Measurements from ENCODE around the gene ASTL. TPM values are rescaled to one million over a fixed set of nuclear protein-coding genes. Genes with fewer than 3 reads are reported as not detected.

Gene ASTL
- total RNA-seq, 1 experiment from 2014 or later, result 0.79 TPM

DNA sequence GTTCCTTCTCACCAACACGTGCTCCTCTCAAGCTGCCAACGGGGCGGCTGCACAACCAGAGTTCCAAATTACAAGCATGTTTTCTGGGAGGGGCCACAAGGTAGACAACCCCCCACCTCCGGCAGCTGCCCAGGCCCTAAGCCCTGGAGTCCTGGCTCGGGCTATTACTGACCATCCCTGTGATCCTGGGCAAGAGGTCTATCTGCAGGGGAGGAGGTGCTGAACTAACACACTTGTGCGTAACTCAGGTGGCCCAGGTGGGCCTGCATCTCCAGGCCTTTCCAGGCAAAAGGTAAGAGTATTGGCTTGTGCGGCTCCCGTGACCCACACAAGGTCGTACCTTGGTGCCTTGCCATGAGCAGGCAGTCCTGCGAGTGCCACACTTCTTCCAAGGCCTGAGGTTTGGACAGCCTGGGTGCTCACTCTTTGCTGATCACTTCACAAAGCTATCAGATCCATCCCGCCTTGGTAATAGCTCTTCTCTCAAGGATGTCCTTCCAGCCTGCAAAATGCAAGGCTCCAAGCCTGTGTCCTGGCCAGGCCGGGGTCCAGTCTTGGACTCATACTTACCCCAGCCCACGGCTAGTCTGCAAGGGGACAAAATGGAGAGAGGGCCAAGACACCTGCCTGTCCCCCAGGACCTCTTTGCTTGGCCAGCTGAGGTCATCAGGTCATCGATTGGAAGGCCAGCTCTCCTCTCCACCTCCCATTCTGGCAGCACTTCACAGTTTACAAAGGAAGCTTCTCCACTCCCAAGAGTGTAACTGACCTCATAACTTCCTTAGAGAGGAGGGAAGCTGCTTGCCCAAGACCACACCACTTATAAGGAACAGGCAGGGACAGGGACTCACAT lies 55.9 kb downstream of the ASTL start:
- TF ChIP-seq ZNF423 (CRISPR knock-in tag; IDR thresholded peaks at IDR 0.05), result no peak
- Mint-ChIP-seq H3K27ac (no peak overlapping the region), H3K4me1 (no peaks in the 10 kb centered on the region), H3K36me3 (no peaks in the 10 kb centered on the region), H3K27me3 (ENCODE audit: low read depth) (no peaks in the 10 kb centered on the region), H3K9me3 (peaks cover 10% of the 10 kb centered on the region), H3K4me3 (no peak overlapping the region)
- ATAC-seq, result no peak
- CTCF ChIA-PET, result interaction anchor here (0.8 to 1.2 kb wide), 3 partner anchors 34 to 92 kb away, joined by 3 to 6 read pairs (median 3); no protein-coding TSS in a partner anchor
- POLR2A ChIA-PET, result no interaction called here
- DNase-seq (ENCODE audit: low spot score), result no peak

DNA sequence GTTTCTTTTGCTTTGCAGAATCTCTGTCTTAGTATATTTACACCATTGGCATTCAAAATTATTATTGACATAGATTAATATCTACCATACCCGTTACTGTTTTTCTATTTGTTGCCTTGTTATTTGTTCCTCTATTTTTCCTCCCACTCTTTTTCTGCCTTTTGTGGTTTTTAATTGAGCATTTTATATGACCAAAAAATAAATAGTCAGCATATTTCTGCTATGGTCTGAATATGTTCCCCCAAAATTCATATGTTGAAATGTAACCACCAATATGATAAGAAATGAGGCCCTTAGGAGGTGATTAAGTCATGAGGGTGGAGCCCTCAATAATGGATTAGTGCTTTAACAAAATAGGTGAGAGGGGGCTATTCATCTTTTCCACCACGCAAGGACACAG lies 57.3 kb downstream of the ASTL start:
- no peak overlapping the region for H3K27ac Mint-ChIP-seq

DNA sequence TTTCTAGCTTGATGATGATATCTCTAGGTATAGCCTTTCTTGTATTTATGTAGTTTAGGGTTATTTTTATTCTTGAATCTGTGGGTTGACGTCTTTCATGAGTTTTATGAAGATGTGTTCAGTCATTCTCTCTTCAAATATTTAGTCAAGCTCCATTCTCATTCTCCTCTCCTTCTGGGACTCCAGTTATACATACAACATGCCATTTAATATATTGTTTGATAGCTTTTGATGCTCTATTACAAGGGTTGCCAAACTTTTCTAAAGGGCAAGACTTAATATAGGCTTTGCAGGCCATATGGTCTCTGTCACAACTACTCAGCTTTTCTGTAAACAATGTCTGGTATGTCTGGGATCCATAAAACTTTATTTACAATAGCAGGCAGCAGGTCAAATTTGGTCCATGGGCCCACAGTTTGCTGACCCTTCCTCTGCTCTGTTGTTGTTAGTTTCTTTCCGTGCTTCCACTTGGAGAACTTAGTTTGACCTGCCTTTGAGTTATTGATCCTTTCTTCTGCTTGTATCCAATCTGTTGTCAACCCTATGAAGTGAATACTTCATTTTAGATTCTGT lies 63.0 kb downstream of the ASTL start:
- DNase-seq (ENCODE audit: low spot score), result no peak
- no peak for ATAC-seq
- Mint-ChIP-seq H3K4me1 (no peaks in the 10 kb centered on the region), H3K27ac (no peak overlapping the region), H3K36me3 (no peaks in the 10 kb centered on the region), H3K4me3 (no peak overlapping the region), H3K27me3 (ENCODE audit: low read depth) (no peaks in the 10 kb centered on the region), H3K9me3 (peaks cover 3% of the 10 kb centered on the region; the same call in 1 of the 2 replicates)
- POLR2A ChIA-PET, result no interaction called here
- CTCF ChIA-PET, result interaction anchor here (0.6 to 2.0 kb wide), 2 partner anchors 35 to 63 kb away, joined by 3 to 9 read pairs; partner anchors contain the start of gene ASTL
- no peak for TF ChIP-seq GRHL2 (CRISPR knock-in tag; IDR thresholded peaks at IDR 0.05; ENCODE audit: insufficient replicate concordance, severe bottlenecking)
- no peak for TF ChIP-seq HMGA2 (CRISPR knock-in tag; IDR thresholded peaks at IDR 0.05)

More for the DNA sequence above, 57.3 kb downstream of the ASTL start:
- H3K9me3 Mint-ChIP-seq, result peaks cover 8% of the 10 kb centered on the region
- ChIA-PET POLR2A (no interaction called here), CTCF (no interaction called here)
- ATAC-seq (no peak), DNase-seq (ENCODE audit: low spot score) (no peak)
- H3K27me3 Mint-ChIP-seq (ENCODE audit: low read depth), result no peaks in the 10 kb centered on the region
- H3K36me3 Mint-ChIP-seq, result no peaks in the 10 kb centered on the region
- TF ChIP-seq HMGA2 (CRISPR knock-in tag; IDR thresholded peaks at IDR 0.05) (no peak), ZNF423 (CRISPR knock-in tag; IDR thresholded peaks at IDR 0.05) (no peak), JUN (CRISPR knock-in tag; IDR thresholded peaks at IDR 0.05) (no peak), ZNF317 (CRISPR knock-in tag; IDR thresholded peaks at IDR 0.05; ENCODE audit: borderline replicate concordance, low read depth) (no peak), ZNF396 (CRISPR knock-in tag; IDR thresholded peaks at IDR 0.05; ENCODE audit: borderline replicate concordance) (no peak), ESRRA (CRISPR knock-in tag; IDR thresholded peaks at IDR 0.05; ENCODE audit: borderline replicate concordance) (no peak), NR2C2 (CRISPR knock-in tag; IDR thresholded peaks at IDR 0.05) (no peak), NFYB (CRISPR knock-in tag; conservative IDR thresholded peaks at IDR 0.05; ENCODE audit: low read depth) (no peak)
- TF ChIP-seq, protein P1, sequence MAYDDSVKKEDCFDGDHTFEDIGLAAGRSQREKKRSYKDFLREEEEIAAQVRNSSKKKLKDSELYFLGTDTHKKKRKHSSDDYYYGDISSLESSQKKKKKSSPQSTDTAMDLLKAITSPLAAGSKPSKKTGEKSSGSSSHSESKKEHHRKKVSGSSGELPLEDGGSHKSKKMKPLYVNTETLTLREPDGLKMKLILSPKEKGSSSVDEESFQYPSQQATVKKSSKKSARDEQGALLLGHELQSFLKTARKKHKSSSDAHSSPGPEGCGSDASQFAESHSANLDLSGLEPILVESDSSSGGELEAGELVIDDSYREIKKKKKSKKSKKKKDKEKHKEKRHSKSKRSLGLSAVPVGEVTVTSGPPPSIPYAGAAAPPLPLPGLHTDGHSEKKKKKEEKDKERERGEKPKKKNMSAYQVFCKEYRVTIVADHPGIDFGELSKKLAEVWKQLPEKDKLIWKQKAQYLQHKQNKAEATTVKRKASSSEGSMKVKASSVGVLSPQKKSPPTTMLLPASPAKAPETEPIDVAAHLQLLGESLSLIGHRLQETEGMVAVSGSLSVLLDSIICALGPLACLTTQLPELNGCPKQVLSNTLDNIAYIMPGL (CRISPR knock-in tag; IDR thresholded peaks at IDR 0.05), result no peak
- TF ChIP-seq, protein P2, sequence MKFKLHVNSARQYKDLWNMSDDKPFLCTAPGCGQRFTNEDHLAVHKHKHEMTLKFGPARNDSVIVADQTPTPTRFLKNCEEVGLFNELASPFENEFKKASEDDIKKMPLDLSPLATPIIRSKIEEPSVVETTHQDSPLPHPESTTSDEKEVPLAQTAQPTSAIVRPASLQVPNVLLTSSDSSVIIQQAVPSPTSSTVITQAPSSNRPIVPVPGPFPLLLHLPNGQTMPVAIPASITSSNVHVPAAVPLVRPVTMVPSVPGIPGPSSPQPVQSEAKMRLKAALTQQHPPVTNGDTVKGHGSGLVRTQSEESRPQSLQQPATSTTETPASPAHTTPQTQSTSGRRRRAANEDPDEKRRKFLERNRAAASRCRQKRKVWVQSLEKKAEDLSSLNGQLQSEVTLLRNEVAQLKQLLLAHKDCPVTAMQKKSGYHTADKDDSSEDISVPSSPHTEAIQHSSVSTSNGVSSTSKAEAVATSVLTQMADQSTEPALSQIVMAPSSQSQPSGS (CRISPR knock-in tag; IDR thresholded peaks at IDR 0.05; ENCODE audit: borderline replicate concordance, low read depth), result no peak
- TF ChIP-seq, protein P3, sequence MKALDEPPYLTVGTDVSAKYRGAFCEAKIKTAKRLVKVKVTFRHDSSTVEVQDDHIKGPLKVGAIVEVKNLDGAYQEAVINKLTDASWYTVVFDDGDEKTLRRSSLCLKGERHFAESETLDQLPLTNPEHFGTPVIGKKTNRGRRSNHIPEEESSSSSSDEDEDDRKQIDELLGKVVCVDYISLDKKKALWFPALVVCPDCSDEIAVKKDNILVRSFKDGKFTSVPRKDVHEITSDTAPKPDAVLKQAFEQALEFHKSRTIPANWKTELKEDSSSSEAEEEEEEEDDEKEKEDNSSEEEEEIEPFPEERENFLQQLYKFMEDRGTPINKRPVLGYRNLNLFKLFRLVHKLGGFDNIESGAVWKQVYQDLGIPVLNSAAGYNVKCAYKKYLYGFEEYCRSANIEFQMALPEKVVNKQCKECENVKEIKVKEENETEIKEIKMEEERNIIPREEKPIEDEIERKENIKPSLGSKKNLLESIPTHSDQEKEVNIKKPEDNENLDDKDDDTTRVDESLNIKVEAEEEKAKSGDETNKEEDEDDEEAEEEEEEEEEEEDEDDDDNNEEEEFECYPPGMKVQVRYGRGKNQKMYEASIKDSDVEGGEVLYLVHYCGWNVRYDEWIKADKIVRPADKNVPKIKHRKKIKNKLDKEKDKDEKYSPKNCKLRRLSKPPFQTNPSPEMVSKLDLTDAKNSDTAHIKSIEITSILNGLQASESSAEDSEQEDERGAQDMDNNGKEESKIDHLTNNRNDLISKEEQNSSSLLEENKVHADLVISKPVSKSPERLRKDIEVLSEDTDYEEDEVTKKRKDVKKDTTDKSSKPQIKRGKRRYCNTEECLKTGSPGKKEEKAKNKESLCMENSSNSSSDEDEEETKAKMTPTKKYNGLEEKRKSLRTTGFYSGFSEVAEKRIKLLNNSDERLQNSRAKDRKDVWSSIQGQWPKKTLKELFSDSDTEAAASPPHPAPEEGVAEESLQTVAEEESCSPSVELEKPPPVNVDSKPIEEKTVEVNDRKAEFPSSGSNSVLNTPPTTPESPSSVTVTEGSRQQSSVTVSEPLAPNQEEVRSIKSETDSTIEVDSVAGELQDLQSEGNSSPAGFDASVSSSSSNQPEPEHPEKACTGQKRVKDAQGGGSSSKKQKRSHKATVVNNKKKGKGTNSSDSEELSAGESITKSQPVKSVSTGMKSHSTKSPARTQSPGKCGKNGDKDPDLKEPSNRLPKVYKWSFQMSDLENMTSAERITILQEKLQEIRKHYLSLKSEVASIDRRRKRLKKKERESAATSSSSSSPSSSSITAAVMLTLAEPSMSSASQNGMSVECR (CRISPR knock-in tag; IDR thresholded peaks at IDR 0.05; ENCODE audit: borderline replicate concordance), result no peak
- no peaks in the 10 kb centered on the region for H3K4me1 Mint-ChIP-seq
- no peak overlapping the region for H3K4me3 Mint-ChIP-seq
